HFF-Myc (cell line): ENCODE data around the gene DACH1.

Source experiments
- DNase-seq: peaks from one replicate; pipeline ENCODE4 v3.0.0-alpha.2; 2011; ENCODE audit warnings: low read depth; ENCODE audit errors: extremely low read depth
- H3K4me3 ChIP-seq: replicated peaks from 2 replicates; pipeline ENCODE4 v1.5.1; 2011; ENCODE audit warnings: low read depth, mild to moderate bottlenecking, control low read depth, low read length
- CTCF ChIP-seq: IDR thresholded peaks from 2 replicates; pipeline ENCODE4 v1.5.1; 2012; ENCODE audit warnings: mild to moderate bottlenecking, low read depth, low read length, control low read depth; ENCODE audit errors: missing control alignments

Gene DACH1

GRCh38 chr13:71774863-71775262 is 92.1 kb downstream of the DACH1 start:
- H3K4me3 ChIP-seq, result no peak overlapping the region
- no peak for TF ChIP-seq CTCF
- DNase-seq, result no peak

- DNase-seq, result no peak
- no peak for TF ChIP-seq CTCF
- H3K4me3 ChIP-seq, result no peak overlapping the region
Measured at GRCh38 chr13:71773531-71773930, 93.5 kb downstream of the DACH1 start.

GRCh38 chr13:71772361-71772760 is 94.6 kb downstream of the DACH1 start:
- TF ChIP-seq CTCF, result no peak
- no peak for DNase-seq
- H3K4me3 ChIP-seq, result no peak overlapping the region

- no peak for TF ChIP-seq CTCF
- no peak overlapping the region for H3K4me3 ChIP-seq
- DNase-seq, result no peak
Measured at GRCh38 chr13:71771144-71771543, 95.9 kb downstream of the DACH1 start.

GRCh38 chr13:71770710-71771109 is 96.3 kb downstream of the DACH1 start:
- no peak overlapping the region for H3K4me3 ChIP-seq
- no peak for TF ChIP-seq CTCF
- DNase-seq, result no peak

DNA sequence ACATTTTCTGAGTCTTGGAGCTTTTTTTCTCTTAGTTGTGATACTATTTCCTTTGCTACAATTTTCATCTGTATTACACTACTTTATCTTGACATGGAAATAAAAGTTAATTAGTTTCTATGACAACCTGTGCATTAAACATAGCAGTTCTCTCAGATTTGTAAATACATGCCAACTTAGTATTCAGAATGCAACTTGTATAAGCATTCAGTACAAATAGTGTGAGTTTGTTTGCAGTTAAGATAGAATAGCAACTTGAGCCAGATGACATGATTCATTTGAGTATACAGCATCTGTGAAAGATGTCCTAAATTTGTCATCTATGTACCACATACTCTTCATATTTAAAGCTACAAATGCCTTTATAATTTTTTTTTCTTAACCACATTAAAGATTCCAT is 98.1 kb downstream of the DACH1 start:
- DNase-seq, result no peak
- no peak overlapping the region for H3K4me3 ChIP-seq
- TF ChIP-seq CTCF, result no peak
